ENCODE results near the gene NFE2L1. TPM values are rescaled to one million over a fixed set of nuclear protein-coding genes. Genes with fewer than 3 reads are reported as not detected.

NFE2L1 gene
- total RNA-seq, 3 donors from 2014 or later (not counting 1 experiment from before 2014, with no cell fraction given), result 38.6 to 53.4 (median 47.5) TPM

- DNase-seq (peak; percentile 67 to 83), ATAC-seq (peak; percentile 92 to 97 (median 96))
- no peaks in the 10 kb centered on the region for H3K36me3 ChIP-seq (ENCODE audit: control insufficient read depth, insufficient read depth, low read length)
- Mint-ChIP-seq H3K4me3 (peak within 1 kb of the TSS; percentile 94), H3K4me1 (peaks cover 9 to 10% of the 10 kb centered on the region in 2 donors), H3K27me3 (ENCODE audit: low read depth in 2 of 2) (peaks cover 0 to 17% of the 10 kb centered on the region in 2 donors), H3K36me3 (no peaks in the 10 kb centered on the region), H3K27ac (peak within 1 kb of the TSS; percentile 50 to 82), H3K9me3 (no peaks in the 10 kb centered on the region)
- peaks cover 4% of the 10 kb centered on the region for H3K27me3 ChIP-seq (ENCODE audit: control insufficient read depth, insufficient read depth, low read length)
- no peak within 1 kb of the TSS for H3K27ac ChIP-seq (ENCODE audit: low read length)
- intact Hi-C loops (cut with micrococcal nuclease), result loop anchor here (1.0 kb wide), 2 partner anchors 11 to 37 kb away; partner anchors contain the start of gene NFE2L1
- H3K4me1 ChIP-seq (ENCODE audit: control insufficient read depth, insufficient read depth, low read length), result peaks cover 14% of the 10 kb centered on the region
- 2% methylated on average over 73 of the region's 73 CpGs for WGBS (ENCODE audit: insufficient coverage)
- peak within 1 kb of the TSS; percentile 84 for H3K4me3 ChIP-seq (ENCODE audit: low read length)
- H3K9me3 ChIP-seq (ENCODE audit: control insufficient read depth, insufficient read depth, low read length), result no peaks in the 10 kb centered on the region
- TF ChIP-seq CTCF (IDR thresholded peaks at IDR 0.05), result peak; percentile 89
Measured at GRCh38 chr17:48037036-48037837, 10.9 kb upstream of the NFE2L1 start, which contains the start of gene COPZ2. Gene COPZ2 (minus strand): TSS chr17:48037797. CDS start chr17:48037777, 20 bp downstream.

GRCh38 chr17:48037838-48038323 lies 10.3 kb upstream of the NFE2L1 start:
- H3K9me3 ChIP-seq (ENCODE audit: control insufficient read depth, insufficient read depth, low read length), result no peaks in the 10 kb centered on the region
- peak overlapping the region; percentile 50 to 82 for H3K27ac Mint-ChIP-seq
- ATAC-seq (no peak), DNase-seq (peak in 1 of 2 donors; percentile 34)
- peaks cover 14% of the 10 kb centered on the region for H3K4me1 ChIP-seq (ENCODE audit: control insufficient read depth, insufficient read depth, low read length)
- peaks cover 4% of the 10 kb centered on the region for H3K27me3 ChIP-seq (ENCODE audit: control insufficient read depth, insufficient read depth, low read length)
- 10% methylated on average over 18 of the region's 19 CpGs for WGBS (ENCODE audit: insufficient coverage)
- peak overlapping the region; percentile 94 for H3K4me3 Mint-ChIP-seq
- H3K4me3 ChIP-seq (ENCODE audit: low read length), result peak overlapping the region; percentile 9
- H3K27ac ChIP-seq (ENCODE audit: low read length), result no peak overlapping the region
- peaks cover 0 to 17% of the 10 kb centered on the region in 2 donors for H3K27me3 Mint-ChIP-seq (ENCODE audit: low read depth in 2 of 2)
- no peak for TF ChIP-seq CTCF (IDR thresholded peaks at IDR 0.05)
- H3K4me1 Mint-ChIP-seq, result peaks cover 9 to 10% of the 10 kb centered on the region in 2 donors
- intact Hi-C loops (cut with micrococcal nuclease), result loop anchor here (1.0 kb wide), 2 partner anchors 10 to 36 kb away; partner anchors contain the start of gene NFE2L1
- no peaks in the 10 kb centered on the region for H3K9me3 Mint-ChIP-seq
- no peaks in the 10 kb centered on the region for H3K36me3 ChIP-seq (ENCODE audit: control insufficient read depth, insufficient read depth, low read length)
- no peaks in the 10 kb centered on the region for H3K36me3 Mint-ChIP-seq

- no peak overlapping the region for H3K27ac ChIP-seq (ENCODE audit: low read length)
- ATAC-seq (no peak), DNase-seq (no peak)
- Mint-ChIP-seq H3K27me3 (ENCODE audit: low read depth in 2 of 2) (peaks cover 0 to 17% of the 10 kb centered on the region in 2 donors), H3K4me3 (peak overlapping the region; percentile 94), H3K36me3 (no peaks in the 10 kb centered on the region), H3K4me1 (peaks cover 9 to 10% of the 10 kb centered on the region in 2 donors), H3K27ac (no peak overlapping the region), H3K9me3 (no peaks in the 10 kb centered on the region)
- peaks cover 14% of the 10 kb centered on the region for H3K4me1 ChIP-seq (ENCODE audit: control insufficient read depth, insufficient read depth, low read length)
- TF ChIP-seq CTCF (IDR thresholded peaks at IDR 0.05), result no peak
- intact Hi-C loops (cut with micrococcal nuclease), result no loop called here
- peaks cover 4% of the 10 kb centered on the region for H3K27me3 ChIP-seq (ENCODE audit: control insufficient read depth, insufficient read depth, low read length)
- H3K4me3 ChIP-seq (ENCODE audit: low read length), result no peak overlapping the region
- 85% methylated on average over 2 of the region's 2 CpGs for WGBS (ENCODE audit: insufficient coverage)
- no peaks in the 10 kb centered on the region for H3K36me3 ChIP-seq (ENCODE audit: control insufficient read depth, insufficient read depth, low read length)
- no peaks in the 10 kb centered on the region for H3K9me3 ChIP-seq (ENCODE audit: control insufficient read depth, insufficient read depth, low read length)
Measured at GRCh38 chr17:48038687-48039086, 9.5 kb upstream of the NFE2L1 start.
